GM18873 (cell line): Measurements from ENCODE around the gene PDE6B.

Source experiments
- ATAC-seq: cut with Tn5 transposase; IDR thresholded peaks from one replicate; pipeline ENCODE4 v1.9.1; 2021; ENCODE audit warnings: mild to moderate bottlenecking, moderate library complexity, moderate number of reproducible peaks; ENCODE audit not compliant: unreplicated experiment, low FRiP score

Gene PDE6B

GRCh38 chr4:600166-600565 is 25.2 kb upstream of the PDE6B start:
- no peak for ATAC-seq

- ATAC-seq = no peak
These were observed 24.4 kb upstream of the PDE6B start for GRCh38 chr4:600850-601515.

GRCh38 chr4:601612-602558 is 23.5 kb upstream of the PDE6B start:
- no peak for ATAC-seq

GRCh38 chr4:602559-602942 is 22.8 kb upstream of the PDE6B start:
- ATAC-seq = no peak

DNA sequence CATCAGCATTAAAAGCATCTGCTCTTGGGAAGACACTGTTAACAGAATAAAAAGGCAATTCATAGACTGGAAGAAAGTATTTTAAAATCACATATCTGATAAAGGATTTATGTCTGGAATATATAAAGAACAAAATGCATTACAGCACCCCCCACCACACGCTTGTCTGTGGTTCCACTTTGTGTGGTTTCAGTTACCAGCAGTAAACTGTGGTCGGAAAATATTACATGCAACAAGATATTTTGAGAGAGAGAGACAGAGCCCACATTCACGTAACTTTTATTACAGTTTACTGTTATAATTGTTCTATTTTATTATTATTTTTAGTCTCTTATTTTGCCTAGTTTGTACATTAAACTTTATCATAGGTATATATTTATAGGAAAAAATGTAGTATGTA is 21.2 kb upstream of the PDE6B start:
- ATAC-seq = no peak

- no peak for ATAC-seq
These were observed 19.5 kb upstream of the PDE6B start for GRCh38 chr4:605702-606425.

GRCh38 chr4:608236-608635 is 17.1 kb upstream of the PDE6B start:
- no peak for ATAC-seq

- ATAC-seq = no peak
These were observed 15.8 kb upstream of the PDE6B start for GRCh38 chr4:609400-610050.

GRCh38 chr4:610411-611261 is 14.7 kb upstream of the PDE6B start:
- ATAC-seq = no peak

DNA sequence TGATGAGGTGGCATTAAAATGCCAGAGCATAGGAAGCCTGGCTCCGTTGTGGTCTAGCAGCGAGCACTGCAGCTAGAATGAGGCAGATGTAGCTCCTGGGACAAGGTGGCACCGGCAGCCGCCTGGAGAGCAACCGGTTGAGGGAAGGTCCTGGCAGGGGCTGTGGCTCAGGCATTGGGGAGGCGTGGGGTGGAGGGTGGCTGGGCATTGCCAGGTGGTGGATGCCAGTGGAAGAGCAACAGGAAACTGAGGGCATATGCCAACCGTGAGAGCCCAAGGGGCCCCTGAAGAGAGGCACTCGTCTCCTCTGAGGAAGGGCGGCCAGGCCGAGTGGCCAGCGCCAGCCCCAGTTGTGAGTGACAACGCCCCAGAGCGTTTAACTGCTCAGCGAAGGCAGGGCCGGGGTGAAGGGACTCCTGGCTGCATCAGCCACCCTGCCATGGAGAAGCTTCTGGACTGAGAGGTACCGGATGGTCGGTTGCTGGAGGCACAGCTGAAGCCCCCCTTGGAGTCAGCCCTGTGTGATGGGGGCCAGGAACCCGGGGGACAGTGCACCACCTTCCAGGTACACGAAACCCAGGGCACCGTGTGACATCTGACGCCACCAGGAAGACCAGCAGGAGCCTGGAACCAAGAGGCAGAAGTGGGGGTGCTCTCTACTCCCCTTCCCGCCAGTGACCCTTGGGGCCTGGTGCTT is 13.2 kb upstream of the PDE6B start:
- no peak for ATAC-seq

DNA sequence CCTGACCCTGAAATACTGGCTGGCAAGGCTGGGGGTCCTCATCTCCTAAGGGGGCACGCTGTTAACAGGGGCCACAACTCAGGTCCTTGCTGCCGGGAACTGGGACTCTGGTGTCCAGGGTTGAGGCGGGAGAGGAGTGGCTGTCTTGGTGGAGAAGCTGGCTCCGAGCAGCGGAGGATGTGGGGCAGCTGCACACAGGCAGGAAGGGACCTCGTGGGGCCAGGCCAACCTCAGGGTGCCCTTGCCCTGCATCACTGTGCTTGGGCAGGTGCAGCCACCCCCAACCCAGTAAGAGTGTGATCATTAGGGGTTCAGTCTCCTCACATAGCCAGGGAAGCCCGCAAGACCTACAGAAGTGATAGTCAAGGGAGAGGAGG is 12.6 kb upstream of the PDE6B start:
- ATAC-seq = no peak

GRCh38 chr4:613126-613525 is 12.2 kb upstream of the PDE6B start:
- ATAC-seq = no peak

DNA sequence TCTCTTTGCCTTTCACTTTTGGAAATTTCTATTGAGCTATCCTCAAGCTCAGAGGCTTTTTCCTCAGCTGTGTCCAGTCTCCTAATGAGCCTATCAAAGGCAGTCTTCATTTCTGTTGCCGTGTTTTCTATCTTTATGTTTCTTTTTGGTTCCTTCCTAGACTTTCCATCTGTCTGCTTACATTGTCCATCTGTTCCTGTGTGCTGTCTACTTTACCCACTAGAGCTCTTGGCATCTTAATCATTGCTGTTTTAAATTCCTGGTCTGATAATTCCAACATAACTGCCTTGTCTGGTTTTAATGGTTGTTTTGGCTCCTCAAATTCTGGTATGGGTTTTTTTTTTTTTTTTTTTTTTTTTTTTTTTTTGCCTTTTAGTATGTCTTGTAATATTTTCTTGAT is 9.3 kb upstream of the PDE6B start:
- ATAC-seq = no peak

DNA sequence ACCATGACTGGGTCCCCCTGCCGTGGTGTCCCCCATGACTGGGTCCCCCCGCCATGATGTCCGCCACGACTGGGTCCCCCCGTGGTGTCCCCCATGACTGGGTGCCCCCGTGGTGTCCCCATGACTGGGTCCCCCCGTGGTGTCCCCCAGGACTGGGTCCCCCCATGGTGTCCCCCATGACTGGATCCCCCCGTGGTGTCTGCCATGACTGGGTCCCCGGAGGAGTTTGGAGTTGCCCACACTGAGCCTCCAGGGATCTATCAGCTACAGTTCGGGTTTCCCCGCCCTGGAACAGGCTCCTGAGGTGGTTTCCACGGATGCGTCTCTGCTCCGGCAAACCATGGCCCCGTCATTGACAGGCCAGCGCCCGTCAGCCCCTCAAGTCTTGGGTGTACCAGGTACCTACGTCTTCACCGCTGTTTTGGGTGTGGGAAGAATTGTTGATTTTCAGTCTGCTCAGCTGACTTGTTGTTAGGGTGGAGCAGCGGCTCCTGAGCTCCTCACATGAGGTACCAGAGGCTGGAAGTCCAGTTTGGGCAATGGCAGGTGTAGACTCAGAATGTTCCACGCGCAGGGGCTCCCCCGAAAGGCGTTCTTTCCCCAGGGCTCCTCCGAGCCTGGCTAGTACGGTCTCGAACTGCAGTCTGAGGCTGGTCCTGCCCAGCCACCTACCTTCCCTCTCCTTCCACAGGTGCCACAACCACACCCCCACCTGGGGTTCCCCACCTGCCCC is 8.3 kb upstream of the PDE6B start:
- no peak for ATAC-seq

- no peak for ATAC-seq
These were observed 7.4 kb upstream of the PDE6B start for GRCh38 chr4:617644-618641.

DNA sequence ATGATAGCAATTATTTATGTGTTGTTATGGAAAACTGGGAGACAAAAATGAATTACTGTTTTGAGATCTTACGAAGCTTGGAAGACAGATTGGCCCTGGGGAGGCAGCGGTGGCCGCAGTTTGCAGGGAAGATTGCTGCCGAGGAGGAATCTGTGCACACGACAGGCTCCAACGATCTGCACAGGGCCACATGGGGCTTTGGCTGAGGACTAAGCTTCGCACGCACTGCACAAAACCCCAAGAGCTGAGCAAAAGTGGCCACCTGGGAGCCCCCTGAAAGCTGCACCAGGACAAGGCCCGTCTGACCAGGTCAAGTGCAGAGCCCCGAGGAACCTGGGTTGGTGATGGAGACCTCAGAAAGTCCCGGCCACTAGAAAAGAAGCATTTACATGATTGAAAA is 5.2 kb upstream of the PDE6B start:
- ATAC-seq = no peak

GRCh38 chr4:620851-621261 is 4.5 kb upstream of the PDE6B start:
- no peak for ATAC-seq
